ENCODE measurements around the gene ASMT. TPM values are rescaled to one million over a fixed set of nuclear protein-coding genes. Genes with fewer than 3 reads are reported as not detected.

Gene ASMT
- total and polyA plus RNA-seq, 12 donors = 0.09 to 0.37 TPM; not detected in 10

DNA sequence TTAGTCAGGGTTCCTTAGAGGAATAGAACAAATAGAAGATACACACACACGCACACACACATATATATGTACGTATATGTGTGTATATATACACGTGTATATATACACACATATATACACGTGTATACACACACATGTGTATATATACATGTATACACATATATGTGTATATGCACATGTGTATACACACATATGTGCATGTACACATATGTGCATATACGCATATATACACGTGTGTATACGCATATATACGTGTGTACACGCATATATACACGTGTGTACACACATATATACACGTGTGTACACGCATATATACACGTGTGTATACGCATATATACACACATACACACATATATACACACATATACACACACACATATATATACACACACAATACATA lies 41.5 kb downstream of the ASMT start:
- no peaks in the 10 kb centered on the region for H3K9me3 ChIP-seq
- no peak overlapping the region for H3K27ac ChIP-seq
- TF ChIP-seq, protein P1, sequence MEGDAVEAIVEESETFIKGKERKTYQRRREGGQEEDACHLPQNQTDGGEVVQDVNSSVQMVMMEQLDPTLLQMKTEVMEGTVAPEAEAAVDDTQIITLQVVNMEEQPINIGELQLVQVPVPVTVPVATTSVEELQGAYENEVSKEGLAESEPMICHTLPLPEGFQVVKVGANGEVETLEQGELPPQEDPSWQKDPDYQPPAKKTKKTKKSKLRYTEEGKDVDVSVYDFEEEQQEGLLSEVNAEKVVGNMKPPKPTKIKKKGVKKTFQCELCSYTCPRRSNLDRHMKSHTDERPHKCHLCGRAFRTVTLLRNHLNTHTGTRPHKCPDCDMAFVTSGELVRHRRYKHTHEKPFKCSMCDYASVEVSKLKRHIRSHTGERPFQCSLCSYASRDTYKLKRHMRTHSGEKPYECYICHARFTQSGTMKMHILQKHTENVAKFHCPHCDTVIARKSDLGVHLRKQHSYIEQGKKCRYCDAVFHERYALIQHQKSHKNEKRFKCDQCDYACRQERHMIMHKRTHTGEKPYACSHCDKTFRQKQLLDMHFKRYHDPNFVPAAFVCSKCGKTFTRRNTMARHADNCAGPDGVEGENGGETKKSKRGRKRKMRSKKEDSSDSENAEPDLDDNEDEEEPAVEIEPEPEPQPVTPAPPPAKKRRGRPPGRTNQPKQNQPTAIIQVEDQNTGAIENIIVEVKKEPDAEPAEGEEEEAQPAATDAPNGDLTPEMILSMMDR (IDR thresholded peaks at IDR 0.05) = no peak
- peaks cover 0 to 13% (median 10%) of the 10 kb centered on the region in 9 donors for H3K4me1 ChIP-seq
- H3K4me3 ChIP-seq = no peak overlapping the region
- H3K36me3 ChIP-seq = no peaks in the 10 kb centered on the region
- 55 to 80% methylated on average over 14 of the region's 14 CpGs for WGBS, 2 donors
- DNase-seq = no peak
- no peaks in the 10 kb centered on the region for H3K27me3 ChIP-seq
- no peak for ATAC-seq
- intact Hi-C loops (cut with DNase I) = loop anchor here in 1 of 10 donors (10.0 kb wide), 1 partner anchor 938 kb away; no protein-coding TSS in a partner anchor

DNA sequence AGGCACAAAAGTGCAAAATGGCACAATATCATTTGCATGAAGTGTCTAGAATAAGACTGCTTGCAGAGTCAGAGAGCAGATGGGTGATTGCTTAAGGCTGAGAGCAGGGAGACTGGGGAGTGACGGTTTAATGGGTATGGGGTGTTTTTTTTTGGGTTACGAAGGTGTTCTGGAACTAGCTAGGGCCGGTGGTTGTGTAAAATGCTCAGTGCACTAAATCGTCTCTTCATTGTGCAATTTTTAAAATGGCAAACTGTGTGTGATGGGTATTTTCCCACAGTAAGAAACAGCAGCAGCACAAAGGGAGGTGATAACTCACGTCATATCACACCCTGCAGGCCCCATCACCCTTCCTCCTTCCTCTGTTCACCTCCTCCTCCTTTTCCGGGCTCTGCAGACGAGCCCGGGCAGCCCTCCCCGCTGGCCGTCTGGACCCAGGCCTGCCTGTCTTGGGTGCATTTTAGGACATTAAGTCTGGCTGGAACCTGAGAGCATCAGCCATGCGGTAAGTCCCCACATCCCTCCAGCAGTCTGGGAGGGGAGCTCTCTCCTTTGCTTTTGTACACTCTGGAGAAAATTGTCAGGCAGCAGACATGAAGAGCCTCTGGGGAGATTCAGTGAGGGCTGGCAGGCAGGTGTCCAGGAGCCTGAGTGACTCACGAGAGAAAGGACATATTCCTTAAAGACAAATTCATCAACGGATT lies 42.7 kb downstream of the ASMT start:
- TF ChIP-seq, protein P1 (IDR thresholded peaks at IDR 0.05) = no peak
- Histone ChIP-seq H3K27me3 (no peaks in the 10 kb centered on the region), H3K27ac (peak overlapping the region in 1 of 10 donors; percentile 74), H3K9me3 (no peaks in the 10 kb centered on the region), H3K36me3 (no peaks in the 10 kb centered on the region), H3K4me3 (peak overlapping the region in 2 of 10 donors; percentile 7 to 46), H3K4me1 (peaks cover 0 to 13% (median 10%) of the 10 kb centered on the region in 9 donors)
- ATAC-seq (peak in 6 of 8 donors; percentile 15 to 87 (median 56)), DNase-seq (no peak)
- intact Hi-C loops (cut with DNase I) = loop anchor here in 1 of 10 donors (10.0 kb wide), 1 partner anchor 937 kb away; no protein-coding TSS in a partner anchor
- 14 to 18% methylated on average over 13 of the region's 13 CpGs for WGBS, 2 donors

DNA sequence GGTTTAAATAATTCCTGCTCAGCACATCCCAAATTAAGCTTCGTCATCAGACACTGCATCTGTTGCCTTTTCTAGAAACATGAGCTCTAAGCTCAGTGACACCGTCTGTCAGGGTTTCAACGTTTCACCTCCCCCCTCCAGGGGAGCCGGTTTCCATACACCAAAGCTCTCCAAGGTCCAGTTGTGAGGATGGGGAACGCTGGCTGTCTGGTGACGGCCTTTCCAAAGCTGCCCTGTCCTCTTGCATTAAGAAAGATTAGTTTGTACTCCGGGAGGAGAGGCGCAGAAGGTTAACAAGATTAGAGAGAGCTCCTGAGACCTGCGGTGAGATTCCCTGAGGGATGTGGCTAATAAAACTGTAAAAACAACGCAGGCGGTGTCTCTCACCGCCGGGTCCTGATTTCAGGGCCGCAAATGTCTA lies 43.2 kb downstream of the ASMT start:
- H3K4me1 ChIP-seq = peaks cover 0 to 13% (median 10%) of the 10 kb centered on the region in 9 donors
- H3K4me3 ChIP-seq = peak overlapping the region in 2 of 10 donors; percentile 7 to 46
- no peaks in the 10 kb centered on the region for H3K9me3 ChIP-seq
- TF ChIP-seq, protein P1 (IDR thresholded peaks at IDR 0.05) = no peak
- intact Hi-C loops (cut with DNase I) = loop anchor here in 1 of 10 donors (10.0 kb wide), 1 partner anchor 937 kb away; no protein-coding TSS in a partner anchor
- H3K27ac ChIP-seq = peak overlapping the region in 1 of 10 donors; percentile 74
- H3K36me3 ChIP-seq = no peaks in the 10 kb centered on the region
- 26% methylated on average over 14 of the region's 14 CpGs for WGBS, 2 donors
- DNase-seq (no peak), ATAC-seq (no peak)
- H3K27me3 ChIP-seq = no peaks in the 10 kb centered on the region

DNA sequence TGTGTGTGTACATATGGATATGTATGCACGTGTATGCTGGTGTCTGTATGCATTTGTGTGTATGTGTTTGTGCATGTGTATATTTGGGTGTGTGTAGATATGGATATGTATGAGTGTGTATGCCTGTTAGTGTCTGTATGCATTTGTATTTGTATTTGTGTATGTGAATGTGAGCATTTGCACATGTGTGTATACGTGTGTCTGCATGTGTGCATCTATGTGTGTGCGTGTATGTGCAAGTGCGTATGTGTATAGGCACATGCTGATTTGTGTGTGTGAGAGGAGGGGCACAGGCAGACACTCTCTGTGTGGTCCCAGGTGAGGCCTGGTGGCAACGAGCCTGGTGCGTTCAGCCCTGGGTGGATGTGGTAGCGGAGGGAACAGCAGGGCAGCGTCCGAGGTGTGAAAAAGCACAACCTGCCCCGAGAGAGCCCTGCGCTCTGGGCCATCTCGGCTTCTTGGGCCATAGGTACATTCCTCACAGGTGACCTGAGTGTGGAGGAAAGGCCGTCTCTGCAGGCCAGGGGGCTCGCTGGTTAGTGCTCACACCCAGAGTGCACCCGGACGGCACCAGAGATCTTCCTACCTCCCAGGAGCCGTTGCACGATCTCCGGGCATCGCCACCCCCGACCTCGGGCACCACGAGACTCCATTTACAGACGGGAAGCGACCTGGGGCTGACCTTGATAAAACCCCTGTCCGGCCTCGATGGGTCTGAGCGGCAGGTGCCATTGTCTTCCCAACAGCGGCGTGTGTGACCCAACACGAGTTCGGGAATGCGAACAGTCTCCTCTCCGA lies 45.0 kb downstream of the ASMT start:
- no peak overlapping the region for H3K27ac ChIP-seq
- no peak for ATAC-seq
- no peaks in the 10 kb centered on the region for H3K36me3 ChIP-seq
- TF ChIP-seq, protein P1 (IDR thresholded peaks at IDR 0.05) = no peak
- H3K4me3 ChIP-seq = no peak overlapping the region
- WGBS, 2 donors = 88 to 89% methylated on average over 34 of the region's 34 CpGs
- H3K9me3 ChIP-seq = no peaks in the 10 kb centered on the region
- intact Hi-C loops (cut with DNase I) = loop anchor here in 1 of 10 donors (10.0 kb wide), 1 partner anchor 935 kb away; no protein-coding TSS in a partner anchor
- peaks cover 0 to 13% (median 10%) of the 10 kb centered on the region in 9 donors for H3K4me1 ChIP-seq
- no peaks in the 10 kb centered on the region for H3K27me3 ChIP-seq
- DNase-seq = no peak

Data from heart right ventricle (tissue), 16 donors.